ENCODE data around the gene LRFN2. TPM values are rescaled to one million over a fixed set of nuclear protein-coding genes. Genes with fewer than 3 reads are reported as not detected.

LRFN2 gene
- polyA plus RNA-seq, 1 donor from 2014 or later = 14.8 TPM

DNA sequence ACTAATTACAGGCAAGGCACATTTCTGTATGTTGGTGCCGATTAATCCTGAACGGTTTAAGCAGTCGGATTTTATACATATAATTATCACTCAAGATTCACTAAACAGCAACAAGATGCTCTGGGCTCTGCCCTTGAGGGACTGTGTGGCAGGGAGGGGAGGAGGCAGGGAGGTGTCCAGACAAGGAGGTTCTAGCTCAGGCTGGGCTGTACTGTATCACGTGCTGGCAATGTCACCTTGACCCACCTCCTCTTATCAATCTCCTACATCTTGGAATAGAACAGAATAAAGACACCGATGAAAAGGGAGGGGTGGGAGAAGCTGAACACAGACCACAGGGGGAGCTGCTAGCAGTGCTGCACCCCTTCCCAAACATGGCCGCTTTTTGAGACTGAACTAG, 65.7 kb downstream of the LRFN2 start:
- H3K9me2 ChIP-seq (ENCODE audit: insufficient read depth, low read length) = no peaks in the 10 kb centered on the region
- peaks cover 37% of the 10 kb centered on the region for H3K27me3 ChIP-seq (ENCODE audit: insufficient read depth, low read depth, low read length)
- no peak for TF ChIP-seq TAF1 (IDR thresholded peaks at IDR 0.05; ENCODE audit: low read depth)
- no peak for TF ChIP-seq POLR2AphosphoS5 (IDR thresholded peaks at IDR 0.05)
- TF ChIP-seq SMC3 (conservative IDR thresholded peaks at IDR 0.05; ENCODE audit: poor library complexity) = no peak
- TF ChIP-seq, protein P1, sequence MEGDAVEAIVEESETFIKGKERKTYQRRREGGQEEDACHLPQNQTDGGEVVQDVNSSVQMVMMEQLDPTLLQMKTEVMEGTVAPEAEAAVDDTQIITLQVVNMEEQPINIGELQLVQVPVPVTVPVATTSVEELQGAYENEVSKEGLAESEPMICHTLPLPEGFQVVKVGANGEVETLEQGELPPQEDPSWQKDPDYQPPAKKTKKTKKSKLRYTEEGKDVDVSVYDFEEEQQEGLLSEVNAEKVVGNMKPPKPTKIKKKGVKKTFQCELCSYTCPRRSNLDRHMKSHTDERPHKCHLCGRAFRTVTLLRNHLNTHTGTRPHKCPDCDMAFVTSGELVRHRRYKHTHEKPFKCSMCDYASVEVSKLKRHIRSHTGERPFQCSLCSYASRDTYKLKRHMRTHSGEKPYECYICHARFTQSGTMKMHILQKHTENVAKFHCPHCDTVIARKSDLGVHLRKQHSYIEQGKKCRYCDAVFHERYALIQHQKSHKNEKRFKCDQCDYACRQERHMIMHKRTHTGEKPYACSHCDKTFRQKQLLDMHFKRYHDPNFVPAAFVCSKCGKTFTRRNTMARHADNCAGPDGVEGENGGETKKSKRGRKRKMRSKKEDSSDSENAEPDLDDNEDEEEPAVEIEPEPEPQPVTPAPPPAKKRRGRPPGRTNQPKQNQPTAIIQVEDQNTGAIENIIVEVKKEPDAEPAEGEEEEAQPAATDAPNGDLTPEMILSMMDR (IDR thresholded peaks at IDR 0.05; ENCODE audit: poor library complexity, severe bottlenecking) = no peak
- TF ChIP-seq, protein P2, sequence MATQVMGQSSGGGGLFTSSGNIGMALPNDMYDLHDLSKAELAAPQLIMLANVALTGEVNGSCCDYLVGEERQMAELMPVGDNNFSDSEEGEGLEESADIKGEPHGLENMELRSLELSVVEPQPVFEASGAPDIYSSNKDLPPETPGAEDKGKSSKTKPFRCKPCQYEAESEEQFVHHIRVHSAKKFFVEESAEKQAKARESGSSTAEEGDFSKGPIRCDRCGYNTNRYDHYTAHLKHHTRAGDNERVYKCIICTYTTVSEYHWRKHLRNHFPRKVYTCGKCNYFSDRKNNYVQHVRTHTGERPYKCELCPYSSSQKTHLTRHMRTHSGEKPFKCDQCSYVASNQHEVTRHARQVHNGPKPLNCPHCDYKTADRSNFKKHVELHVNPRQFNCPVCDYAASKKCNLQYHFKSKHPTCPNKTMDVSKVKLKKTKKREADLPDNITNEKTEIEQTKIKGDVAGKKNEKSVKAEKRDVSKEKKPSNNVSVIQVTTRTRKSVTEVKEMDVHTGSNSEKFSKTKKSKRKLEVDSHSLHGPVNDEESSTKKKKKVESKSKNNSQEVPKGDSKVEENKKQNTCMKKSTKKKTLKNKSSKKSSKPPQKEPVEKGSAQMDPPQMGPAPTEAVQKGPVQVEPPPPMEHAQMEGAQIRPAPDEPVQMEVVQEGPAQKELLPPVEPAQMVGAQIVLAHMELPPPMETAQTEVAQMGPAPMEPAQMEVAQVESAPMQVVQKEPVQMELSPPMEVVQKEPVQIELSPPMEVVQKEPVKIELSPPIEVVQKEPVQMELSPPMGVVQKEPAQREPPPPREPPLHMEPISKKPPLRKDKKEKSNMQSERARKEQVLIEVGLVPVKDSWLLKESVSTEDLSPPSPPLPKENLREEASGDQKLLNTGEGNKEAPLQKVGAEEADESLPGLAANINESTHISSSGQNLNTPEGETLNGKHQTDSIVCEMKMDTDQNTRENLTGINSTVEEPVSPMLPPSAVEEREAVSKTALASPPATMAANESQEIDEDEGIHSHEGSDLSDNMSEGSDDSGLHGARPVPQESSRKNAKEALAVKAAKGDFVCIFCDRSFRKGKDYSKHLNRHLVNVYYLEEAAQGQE (IDR thresholded peaks at IDR 0.05; ENCODE audit: borderline replicate concordance) = no peak
- TF ChIP-seq EP300 (conservative IDR thresholded peaks at IDR 0.05; ENCODE audit: poor library complexity, severe bottlenecking) = no peak
- TF ChIP-seq EZH2 (IDR thresholded peaks at IDR 0.05; ENCODE audit: borderline replicate concordance, insufficient read depth, low read length, poor library complexity, severe bottlenecking) = no peak
- no peak for TF ChIP-seq MXI1 (conservative IDR thresholded peaks at IDR 0.05; ENCODE audit: poor library complexity, severe bottlenecking)
- no peak for TF ChIP-seq RAD21 (conservative IDR thresholded peaks at IDR 0.05)
- H2AFZ ChIP-seq (ENCODE audit: low read depth, low read length) = no peak overlapping the region
- H3K9me3 ChIP-seq (ENCODE audit: low read length) = peaks cover 4% of the 10 kb centered on the region
- no peaks in the 10 kb centered on the region for H3K36me3 ChIP-seq (ENCODE audit: insufficient read depth, low read length)
- no peak overlapping the region for H3K27ac ChIP-seq (ENCODE audit: low read length)
- H3F3A ChIP-seq (ENCODE audit: insufficient read depth, low read length, poor library complexity, severe bottlenecking) = no peaks in the 10 kb centered on the region
- peaks cover 3% of the 10 kb centered on the region for H4K20me1 ChIP-seq (ENCODE audit: insufficient read depth)
- no peak overlapping the region for H3K4me2 ChIP-seq (ENCODE audit: low read length)
- no peak overlapping the region for H3K4me3 ChIP-seq (ENCODE audit: low read length)
- no peaks in the 10 kb centered on the region for H3K79me2 ChIP-seq (replicated peaks; ENCODE audit: insufficient read depth, low read length)
- no peak overlapping the region for H3K9ac ChIP-seq (ENCODE audit: low read length)

DNA sequence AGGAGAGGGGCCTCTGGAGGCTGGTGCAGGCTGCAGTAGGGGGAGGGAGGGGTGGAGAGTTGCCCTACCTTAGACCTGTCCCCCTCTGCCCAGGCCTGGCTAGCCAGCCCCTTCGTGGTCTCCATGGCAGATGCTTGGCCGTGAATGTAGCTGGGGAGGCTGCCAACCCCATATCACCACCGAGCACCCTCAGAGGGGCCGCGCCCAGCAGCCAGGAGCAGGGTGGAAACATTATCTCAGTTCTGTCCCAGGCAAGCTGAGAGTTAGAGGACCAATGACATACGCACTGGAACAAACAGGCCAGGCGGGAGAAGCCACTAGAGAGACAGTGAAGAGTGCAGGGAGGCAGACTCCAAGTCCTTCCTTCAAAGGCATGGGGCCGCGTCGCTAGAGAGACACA, 66.5 kb downstream of the LRFN2 start:
- Histone ChIP-seq H3K27ac (ENCODE audit: low read length) (no peak overlapping the region), H3F3A (ENCODE audit: insufficient read depth, low read length, poor library complexity, severe bottlenecking) (no peaks in the 10 kb centered on the region), H3K36me3 (ENCODE audit: insufficient read depth, low read length) (no peaks in the 10 kb centered on the region), H3K27me3 (ENCODE audit: insufficient read depth, low read depth, low read length) (peaks cover 32% of the 10 kb centered on the region), H4K20me1 (ENCODE audit: insufficient read depth) (peaks cover 3% of the 10 kb centered on the region), H3K9me3 (ENCODE audit: low read length) (peaks cover 4% of the 10 kb centered on the region), H3K79me2 (replicated peaks; ENCODE audit: insufficient read depth, low read length) (no peaks in the 10 kb centered on the region), H3K9ac (ENCODE audit: low read length) (no peak overlapping the region), H3K4me2 (ENCODE audit: low read length) (no peak overlapping the region), H3K9me2 (ENCODE audit: insufficient read depth, low read length) (no peaks in the 10 kb centered on the region), H3K4me3 (ENCODE audit: low read length) (no peak overlapping the region), H2AFZ (ENCODE audit: low read depth, low read length) (no peak overlapping the region)
- no peak for TF ChIP-seq SMC3 (conservative IDR thresholded peaks at IDR 0.05; ENCODE audit: poor library complexity)
- TF ChIP-seq, protein P1 (IDR thresholded peaks at IDR 0.05; ENCODE audit: poor library complexity, severe bottlenecking) = no peak

Data from neural cell (in vitro differentiated cells).